ENCODE data around the gene TTC34. TPM values are rescaled to one million over a fixed set of nuclear protein-coding genes. Genes with fewer than 3 reads are reported as not detected.

TTC34 gene
- total and polyA plus RNA-seq, 2 of the 4 experiments (the other 2 are of a cell fraction), result under 0.01 to 0.09 TPM

DNA sequence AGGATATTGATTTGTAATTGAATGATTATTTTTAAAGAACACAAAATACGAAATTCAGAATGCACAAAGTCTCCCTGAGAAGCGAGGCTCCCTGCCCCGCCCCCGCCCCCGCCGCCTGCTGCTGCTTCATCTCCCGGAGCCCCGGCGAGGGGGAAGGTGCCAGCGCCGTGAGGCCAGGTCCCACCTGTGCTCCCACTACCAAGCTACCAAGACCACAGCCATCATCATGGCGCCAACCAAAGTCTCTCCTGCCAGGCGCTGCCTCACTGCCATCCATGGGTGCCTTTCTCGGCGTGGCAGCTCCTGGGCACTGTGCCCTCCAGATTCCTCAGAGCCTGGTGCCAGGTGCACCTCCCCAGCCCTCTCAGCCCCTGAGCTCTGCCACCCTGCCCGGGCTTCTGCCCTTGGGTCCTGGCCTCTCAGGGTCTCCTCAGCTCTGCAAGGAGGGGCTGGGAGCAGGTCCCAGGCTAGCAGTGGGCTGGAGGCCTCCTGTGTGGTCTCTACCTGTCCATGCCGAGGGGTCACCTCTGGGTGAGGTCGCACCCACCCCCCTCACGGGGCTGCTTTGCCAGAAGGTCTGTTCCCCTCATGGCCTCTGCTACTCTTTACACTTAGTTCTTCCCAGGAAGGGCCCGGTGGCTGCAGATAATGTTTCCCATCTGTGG lies 29.4 kb upstream of the TTC34 start:
- no peak overlapping the region for H3K27ac ChIP-seq (ENCODE audit: insufficient read depth, low read length)
- H4K8ac ChIP-seq (ENCODE audit: low read depth in 2 of 2, low read length in 2 of 2), result no peak overlapping the region
- H2AK9ac ChIP-seq (replicated peaks; ENCODE audit: low read depth, low read length, poor library complexity), result no peak overlapping the region
- no peak overlapping the region for H3K4me2 ChIP-seq (ENCODE audit: low read depth, low read length)
- H2BK15ac ChIP-seq (ENCODE audit: low read depth, low read length), result no peak overlapping the region
- dilution Hi-C loops (cut with HindIII; ENCODE audit: low sequenced_read_pairs, unreplicated experiment), result no loop called here
- H4K91ac ChIP-seq (ENCODE audit: insufficient read depth, low read depth, low read length), result no peak overlapping the region
- H3K14ac ChIP-seq (replicated peaks; ENCODE audit: low read depth, low read length), result no peak overlapping the region
- H3K36me3 ChIP-seq (ENCODE audit: control insufficient read depth, insufficient read depth, low read length), result no peaks in the 10 kb centered on the region
- no peak for ATAC-seq (ENCODE audit: low read depth)
- no peaks in the 10 kb centered on the region for H3K4me1 ChIP-seq (ENCODE audit: control insufficient read depth, insufficient read depth, low read length)
- no peak overlapping the region for H3K18ac ChIP-seq (ENCODE audit: low read depth, low read length)
- H2AK5ac ChIP-seq (ENCODE audit: low read depth, low read length), result no peak overlapping the region
- no peak overlapping the region for H3K23ac ChIP-seq (ENCODE audit: low read depth, low read length)
- BruUV-seq (replicated peaks), result no TSS peak
- TF ChIP-seq MXI1 (IDR thresholded peaks at IDR 0.05; ENCODE audit: borderline replicate concordance, low read depth, low read length), result no peak
- no peak overlapping the region for H3K9ac ChIP-seq (ENCODE audit: low read depth, low read length)
- in situ Hi-C loops (cut with MboI; ENCODE audit: low sequenced_read_pairs), result no loop called here
- no peak overlapping the region for H2BK120ac ChIP-seq (ENCODE audit: low read depth, low read length)
- no peak for DNase-seq
- WGBS, 2 experiments (ENCODE audit: extremely low coverage in 2 of 2, insufficient read length in 1 of 2), result 80% methylated on average over 9 of the region's 20 CpGs; no CpG with 5 or more reads in 1 of the 2 experiments
- POLR2A ChIA-PET (ENCODE audit: unreplicated experiment), result no interaction called here
- no peak overlapping the region for H2BK20ac ChIP-seq (ENCODE audit: low read depth, low read length)
- H3K9me3 ChIP-seq (ENCODE audit: control insufficient read depth, insufficient read depth, low read length), result peaks cover 71% of the 10 kb centered on the region
- H3K27me3 ChIP-seq (ENCODE audit: control insufficient read depth, insufficient read depth, low read length), result no peaks in the 10 kb centered on the region
- H3K79me1 ChIP-seq (ENCODE audit: low read depth in 1 of 2, low read length in 2 of 2), result no peaks in the 10 kb centered on the region
- no peaks in the 10 kb centered on the region for H3K9me1 ChIP-seq (ENCODE audit: insufficient read depth, low read length)
- H2BK5ac ChIP-seq (ENCODE audit: low read depth, low read length, poor library complexity, severe bottlenecking), result no peak overlapping the region
- CTCF ChIA-PET, result no interaction called here
- no peak overlapping the region for H3K4me3 ChIP-seq (ENCODE audit: insufficient read depth, low read depth, low read length)
- H3K4ac ChIP-seq (ENCODE audit: low read depth, low read length), result no peak overlapping the region
- H3K56ac ChIP-seq (ENCODE audit: extremely low read depth, insufficient read depth, low read length), result no peak overlapping the region
- no peak overlapping the region for H4K5ac ChIP-seq (ENCODE audit: low read depth, low read length)
- intact Hi-C loops (cut with micrococcal nuclease), result no loop called here
- H2AFZ ChIP-seq (replicated peaks; ENCODE audit: low read length, poor library complexity), result no peak overlapping the region
- no peaks in the 10 kb centered on the region for H4K20me1 ChIP-seq (ENCODE audit: insufficient read depth, low read length)
